Tibial nerve (tissue), 4 donors: ENCODE measurements around the gene FAM107A. TPM values are rescaled to one million over a fixed set of nuclear protein-coding genes. Genes with fewer than 3 reads are reported as not detected.

Experiments
- DNase-seq, 2 donors: peaks; one replicate each; pipeline ENCODE4 v3.0.0-alpha.2; 2019; ENCODE audit warnings: low spot score in 2 of 2
- H3K27ac ChIP-seq, 4 donors: fragments of 200-600 bp; sonication (generic) in 3 of 4; one replicate each; pipeline ENCODE4 v1.5.1; 2017 to 2019; ENCODE audit warnings: mild to moderate bottlenecking in 1 of 4
- H3K27me3 ChIP-seq, 2 donors: fragments of 200-600 bp; sonication (generic) in 1 of 2; one replicate each; pipeline versions ENCODE4 v1.5.1 to v1.6.0; 2017 to 2019
- H3K36me3 ChIP-seq, 3 donors: fragments of 200-600 bp; sonication (generic); one replicate each; pipeline ENCODE4 v1.5.1; 2018 to 2019
- H3K4me1 ChIP-seq, 4 donors: fragments of 200-600 bp; sonication (generic) in 3 of 4; one replicate each; pipeline ENCODE4 v1.5.1; 2017 to 2019
- H3K4me3 ChIP-seq, 4 donors: fragments of 200-600 bp; sonication (generic) in 3 of 4; one replicate each; pipeline ENCODE4 v1.5.1; 2017 to 2019; ENCODE audit warnings: mild to moderate bottlenecking in 1 of 4, moderate library complexity in 1 of 4
- H3K9me3 ChIP-seq, 4 donors: fragments of 200-600 bp; sonication (generic) in 3 of 4; one replicate each; pipeline ENCODE4 v1.5.1; 2017 to 2019
- CTCF ChIP-seq, 5 experiments: fragments of 200-600 bp in 3 of 5; fragments of 450-650 bp in 2 of 5; sonication (generic) in 3 of 5; IDR thresholded peaks; one replicate each; pipeline ENCODE4 v1.5.1; 2016 to 2019; ENCODE audit warnings: antibody characterized with exemption in 5 of 5, mild to moderate bottlenecking in 3 of 5, moderate library complexity in 2 of 5
- EP300 ChIP-seq, 2 donors: sonication (generic); formaldehyde crosslinking; IDR thresholded peaks; one replicate each; pipeline ENCODE4 v1.6.1; 2017; ENCODE audit warnings: antibody characterized with exemption in 2 of 2, mild to moderate bottlenecking in 1 of 2
- POLR2A ChIP-seq, 2 donors: fragments of 450-650 bp; IDR thresholded peaks; one replicate each; pipeline ENCODE4 v1.6.1; 2017; ENCODE audit warnings: antibody characterized with exemption in 2 of 2, mild to moderate bottlenecking in 2 of 2, moderate library complexity in 2 of 2
- WGBS, 2 donors: methylation state at CpG; one replicate each; pipeline ENCODE4 v1.1.5; 2018; 5-methylcytosine and 5-hydroxymethylcytosine counted together
- total RNA-seq, 4 donors: library from RNA; depleted of rRNA; stranded (reverse); fragments of >200 nt; gene quantifications; one replicate each; pipeline ENCODE4 v1.1.0, GENCODE V29; 2016

The FAM107A gene
- total RNA-seq, 4 donors from 2014 or later: 147 to 305 (median 227) TPM

GRCh38 chr3:58596834-58597518 lies 19.8 kb upstream of the FAM107A start:
- H3K4me3 ChIP-seq: no peak overlapping the region
- DNase-seq: no peak
- TF ChIP-seq CTCF (IDR thresholded peaks at IDR 0.05) (no peak), EP300 (IDR thresholded peaks at IDR 0.05) (no peak), POLR2A (IDR thresholded peaks at IDR 0.05) (no peak)
- no peaks in the 10 kb centered on the region for H3K27me3 ChIP-seq
- no peaks in the 10 kb centered on the region for H3K36me3 ChIP-seq
- no peaks in the 10 kb centered on the region for H3K9me3 ChIP-seq
- WGBS, 2 donors: 48 to 56% methylated on average over 4 of the region's 4 CpGs
- no peak overlapping the region for H3K27ac ChIP-seq
- H3K4me1 ChIP-seq: no peaks in the 10 kb centered on the region

- Histone ChIP-seq H3K9me3 (no peaks in the 10 kb centered on the region), H3K36me3 (no peaks in the 10 kb centered on the region), H3K27me3 (no peaks in the 10 kb centered on the region), H3K4me1 (no peaks in the 10 kb centered on the region), H3K4me3 (no peak overlapping the region), H3K27ac (no peak overlapping the region)
- WGBS, 2 donors: 85 to 89% methylated on average over 5 of the region's 5 CpGs
- no peak for DNase-seq
- TF ChIP-seq POLR2A (IDR thresholded peaks at IDR 0.05) (no peak), CTCF (IDR thresholded peaks at IDR 0.05) (no peak), EP300 (IDR thresholded peaks at IDR 0.05) (no peak)
Observed at GRCh38 chr3:58594117-58594516, 16.9 kb upstream of the FAM107A start.

- H3K4me3 ChIP-seq: no peak overlapping the region
- H3K27me3 ChIP-seq: peaks cover 0 to 15% of the 10 kb centered on the region in 2 donors
- H3K27ac ChIP-seq: no peak overlapping the region
- H3K36me3 ChIP-seq: no peaks in the 10 kb centered on the region
- peaks cover 0 to 2% (median 0%) of the 10 kb centered on the region in 4 donors for H3K4me1 ChIP-seq
- H3K9me3 ChIP-seq: no peaks in the 10 kb centered on the region
- 63 to 68% methylated on average over 6 of the region's 6 CpGs for WGBS, 2 donors
- TF ChIP-seq CTCF (IDR thresholded peaks at IDR 0.05) (no peak), POLR2A (IDR thresholded peaks at IDR 0.05) (no peak), EP300 (IDR thresholded peaks at IDR 0.05) (no peak)
- DNase-seq: no peak
Observed at GRCh38 chr3:58591517-58592510, 14.6 kb upstream of the FAM107A start.

GRCh38 chr3:58588030-58588614 lies 10.9 kb upstream of the FAM107A start:
- Histone ChIP-seq H3K9me3 (no peaks in the 10 kb centered on the region), H3K4me3 (no peak overlapping the region), H3K27me3 (peaks cover 0 to 24% of the 10 kb centered on the region in 2 donors), H3K36me3 (no peaks in the 10 kb centered on the region), H3K27ac (no peak overlapping the region), H3K4me1 (peaks cover 0 to 26% (median 11%) of the 10 kb centered on the region in 4 donors)
- TF ChIP-seq CTCF (IDR thresholded peaks at IDR 0.05) (no peak), EP300 (IDR thresholded peaks at IDR 0.05) (no peak), POLR2A (IDR thresholded peaks at IDR 0.05) (no peak)
- WGBS, 2 donors: 27 to 32% methylated on average over 2 to 3 of the region's 3 CpGs
- DNase-seq: no peak
